Measurements from ENCODE around the gene BOD1.

The BOD1 gene

GRCh38 chr5:173625261-173625660 is 8.8 kb upstream of the BOD1 start:
- DNase-seq (ENCODE audit: insufficient read length, low spot score) (no peak), FAIRE-seq (no peak)
- no peak for TF ChIP-seq CTCF (IDR thresholded peaks at IDR 0.05; ENCODE audit: insufficient read depth, missing control alignments)

GRCh38 chr5:173624282-173624681 is 7.8 kb upstream of the BOD1 start:
- no peak for FAIRE-seq
- DNase-seq (ENCODE audit: insufficient read length, low spot score), result no peak
- no peak for TF ChIP-seq CTCF (IDR thresholded peaks at IDR 0.05; ENCODE audit: insufficient read depth, missing control alignments)

- FAIRE-seq (no peak), DNase-seq (ENCODE audit: insufficient read length, low spot score) (no peak)
- no peak for TF ChIP-seq CTCF (IDR thresholded peaks at IDR 0.05; ENCODE audit: insufficient read depth, missing control alignments)
Observed at GRCh38 chr5:173623789-173624188, 7.3 kb upstream of the BOD1 start.

GRCh38 chr5:173623296-173623771 is 6.9 kb upstream of the BOD1 start:
- FAIRE-seq, result no peak
- no peak for TF ChIP-seq CTCF (IDR thresholded peaks at IDR 0.05; ENCODE audit: insufficient read depth, missing control alignments)

GRCh38 chr5:173622183-173623047 is 6.0 kb upstream of the BOD1 start:
- DNase-seq (ENCODE audit: insufficient read length, low spot score) (no peak), FAIRE-seq (no peak)
- TF ChIP-seq CTCF (IDR thresholded peaks at IDR 0.05; ENCODE audit: insufficient read depth, missing control alignments), result no peak

More at GRCh38 chr5:173623296-173623771, 6.9 kb upstream of the BOD1 start:
- DNase-seq (ENCODE audit: insufficient read length, low spot score), result no peak

- FAIRE-seq (no peak), DNase-seq (ENCODE audit: insufficient read length, low spot score) (no peak)
- no peak for TF ChIP-seq CTCF (IDR thresholded peaks at IDR 0.05; ENCODE audit: insufficient read depth, missing control alignments)
Observed at GRCh38 chr5:173620784-173621183, 4.3 kb upstream of the BOD1 start.

- peak; percentile 31 for DNase-seq (ENCODE audit: insufficient read length, low spot score)
- peak; percentile 90 for TF ChIP-seq CTCF (IDR thresholded peaks at IDR 0.05; ENCODE audit: insufficient read depth, missing control alignments)
- no peak for FAIRE-seq
Observed at GRCh38 chr5:173618927-173619519, 2.6 kb upstream of the BOD1 start.
